ENCODE data around the gene PGM5. TPM values are rescaled to one million over a fixed set of nuclear protein-coding genes. Genes with fewer than 3 reads are reported as not detected.

Gene PGM5
- total RNA-seq, 1 experiment from 2014 or later: 0.08 TPM

GRCh38 chr9:68433531-68434110, 77.2 kb downstream of the PGM5 start:
- DNase-seq (ENCODE audit: low spot score): no peak

GRCh38 chr9:68437785-68438184, 81.4 kb downstream of the PGM5 start:
- no peak for DNase-seq (ENCODE audit: low spot score)

- no peak for DNase-seq (ENCODE audit: low spot score)
Observed at GRCh38 chr9:68443624-68444023, 87.2 kb downstream of the PGM5 start.

- no peak for DNase-seq (ENCODE audit: low spot score)
Observed at GRCh38 chr9:68446836-68447235, 90.4 kb downstream of the PGM5 start.

- no peak for DNase-seq (ENCODE audit: low spot score)
Observed at GRCh38 chr9:68447611-68448010, 91.2 kb downstream of the PGM5 start.

GRCh38 chr9:68454579-68455334, 98.3 kb downstream of the PGM5 start:
- no peak for DNase-seq (ENCODE audit: low spot score)

- no peak for DNase-seq (ENCODE audit: low spot score)
Observed at GRCh38 chr9:68455451-68455850, 99.0 kb downstream of the PGM5 start.

- no peak for DNase-seq (ENCODE audit: low spot score)
Observed at GRCh38 chr9:68457803-68458202, 101.4 kb downstream of the PGM5 start.

- DNase-seq (ENCODE audit: low spot score): no peak
Observed at GRCh38 chr9:68458918-68459317, 102.5 kb downstream of the PGM5 start.

GRCh38 chr9:68462105-68462775, 105.8 kb downstream of the PGM5 start:
- DNase-seq (ENCODE audit: low spot score): no peak

GRCh38 chr9:68470067-68470466, 113.7 kb downstream of the PGM5 start:
- DNase-seq (ENCODE audit: low spot score): no peak

GRCh38 chr9:68470634-68471033, 114.2 kb downstream of the PGM5 start:
- DNase-seq (ENCODE audit: low spot score): no peak

- no peak for DNase-seq (ENCODE audit: low spot score)
Observed at GRCh38 chr9:68472119-68472518, 115.7 kb downstream of the PGM5 start.

GRCh38 chr9:68473790-68474189, 117.4 kb downstream of the PGM5 start:
- no peak for DNase-seq (ENCODE audit: low spot score)

GRCh38 chr9:68476422-68476821, 120.0 kb downstream of the PGM5 start:
- no peak for DNase-seq (ENCODE audit: low spot score)

- DNase-seq (ENCODE audit: low spot score): no peak
Observed at GRCh38 chr9:68476847-68477246, 120.4 kb downstream of the PGM5 start.

- no peak for DNase-seq (ENCODE audit: low spot score)
Observed at GRCh38 chr9:68480807-68481206, 124.4 kb downstream of the PGM5 start.

- DNase-seq (ENCODE audit: low spot score): no peak
Observed at GRCh38 chr9:68482548-68482947, 126.1 kb downstream of the PGM5 start.

GRCh38 chr9:68488126-68488525, 131.7 kb downstream of the PGM5 start:
- DNase-seq (ENCODE audit: low spot score): no peak

- DNase-seq (ENCODE audit: low spot score): no peak
Observed at GRCh38 chr9:68489646-68490045, 133.2 kb downstream of the PGM5 start.

GRCh38 chr9:68492806-68493205, 136.4 kb downstream of the PGM5 start:
- DNase-seq (ENCODE audit: low spot score): no peak

- no peak for DNase-seq (ENCODE audit: low spot score)
Observed at GRCh38 chr9:68493541-68493940, 137.1 kb downstream of the PGM5 start.

All from HT-29 (cell line).